ENCODE data around the gene CDC26. TPM values are rescaled to one million over a fixed set of nuclear protein-coding genes. Genes with fewer than 3 reads are reported as not detected.

CDC26 gene
- total and polyA plus RNA-seq, 10 of the 15 experiments (the other 5 are each of a cell fraction or from before 2014, with no cell fraction given): 28.2 to 156 (median 61.5) TPM

DNA sequence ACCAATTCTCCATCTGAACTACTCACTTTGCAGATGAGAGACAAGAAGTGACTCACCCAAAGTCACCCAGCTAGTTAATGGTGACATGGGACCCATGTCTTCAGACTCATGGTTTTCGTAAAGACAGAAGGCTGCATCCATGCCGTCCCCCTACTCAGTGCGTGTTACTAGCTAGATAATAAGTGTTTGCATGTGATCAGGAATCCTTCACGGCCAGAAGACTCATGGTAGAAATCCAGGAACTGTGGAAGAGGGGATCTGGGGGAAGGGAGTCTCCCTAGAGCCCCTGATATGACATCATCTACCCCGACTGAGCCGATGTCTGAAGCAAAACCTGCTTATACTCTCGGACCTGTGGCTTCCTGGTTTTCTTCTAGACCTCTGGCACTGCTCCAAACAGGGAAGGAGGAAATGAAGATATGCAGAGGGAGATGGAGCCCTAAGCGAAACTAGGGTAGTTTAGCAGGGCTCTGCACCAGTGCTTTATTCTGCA, 24.5 kb upstream of the CDC26 start:
- Histone ChIP-seq H3K9ac (ENCODE audit: control insufficient read depth, insufficient read depth, low read length) (no peak overlapping the region), H3K27ac (ENCODE audit: control insufficient read depth, insufficient read depth) (no peak overlapping the region), H3K27me3 (replicated peaks in 1 of 2; ENCODE audit: control insufficient read depth in 2 of 2, insufficient read depth in 2 of 2, low read length in 1 of 2) (no peaks in the 10 kb centered on the region; a peak in 1 of 4 replicates), H2AFZ (ENCODE audit: control insufficient read depth, low read depth, low read length) (no peak overlapping the region), H3K79me2 (ENCODE audit: control insufficient read depth, insufficient read depth, low read length) (no peaks in the 10 kb centered on the region), H4K20me1 (ENCODE audit: control insufficient read depth, insufficient read depth) (no peaks in the 10 kb centered on the region), H3K36me3 (ENCODE audit: control insufficient read depth in 2 of 2, insufficient read depth in 2 of 2, low read length in 1 of 2) (no peaks in the 10 kb centered on the region), H3K4me1 (ENCODE audit: control insufficient read depth, insufficient read depth, low read length) (no peaks in the 10 kb centered on the region), H3K4me2 (ENCODE audit: control insufficient read depth, insufficient read depth) (no peak overlapping the region), H3K4me3 (no peak overlapping the region), H3K9me3 (replicated peaks; ENCODE audit: control insufficient read depth, insufficient read depth, low read length) (no peaks in the 10 kb centered on the region)
- POLR2A ChIA-PET: no interaction called here
- RAD21 ChIA-PET (ENCODE audit: unreplicated experiment): no interaction called here
- CTCF ChIA-PET: interaction anchor here (1.1 kb wide), 2 partner anchors 12 to 107 kb away, joined by 3 read pairs; no protein-coding TSS in a partner anchor
- intact Hi-C loops (cut with micrococcal nuclease; ENCODE audit: unreplicated experiment) (no loop called here), in situ Hi-C loops (cut with MboI) (no loop called here)
- SMC1A ChIA-PET (ENCODE audit: uncharacterized antibody, unreplicated experiment): no interaction called here
- BruUV-seq (replicated peaks): no TSS peak
- ATAC-seq (no peak), FAIRE-seq (no peak), DNase-seq (ENCODE audit: low read depth, low spot score) (no peak)
- 60% methylated on average over 8 of the region's 8 CpGs for WGBS (ENCODE audit: insufficient coverage, insufficient replicate concordance, low lambda C conversion rate, missing lambda C conversion rate)
- no peak for TF ChIP-seq BRCA1 (IDR thresholded peaks at IDR 0.05; ENCODE audit: low read depth, low read length)
- TF ChIP-seq, protein P1, sequence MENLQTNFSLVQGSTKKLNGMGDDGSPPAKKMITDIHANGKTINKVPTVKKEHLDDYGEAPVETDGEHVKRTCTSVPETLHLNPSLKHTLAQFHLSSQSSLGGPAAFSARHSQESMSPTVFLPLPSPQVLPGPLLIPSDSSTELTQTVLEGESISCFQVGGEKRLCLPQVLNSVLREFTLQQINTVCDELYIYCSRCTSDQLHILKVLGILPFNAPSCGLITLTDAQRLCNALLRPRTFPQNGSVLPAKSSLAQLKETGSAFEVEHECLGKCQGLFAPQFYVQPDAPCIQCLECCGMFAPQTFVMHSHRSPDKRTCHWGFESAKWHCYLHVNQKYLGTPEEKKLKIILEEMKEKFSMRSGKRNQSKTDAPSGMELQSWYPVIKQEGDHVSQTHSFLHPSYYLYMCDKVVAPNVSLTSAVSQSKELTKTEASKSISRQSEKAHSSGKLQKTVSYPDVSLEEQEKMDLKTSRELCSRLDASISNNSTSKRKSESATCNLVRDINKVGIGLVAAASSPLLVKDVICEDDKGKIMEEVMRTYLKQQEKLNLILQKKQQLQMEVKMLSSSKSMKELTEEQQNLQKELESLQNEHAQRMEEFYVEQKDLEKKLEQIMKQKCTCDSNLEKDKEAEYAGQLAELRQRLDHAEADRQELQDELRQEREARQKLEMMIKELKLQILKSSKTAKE (IDR thresholded peaks at IDR 0.05; ENCODE audit: low read depth, poor library complexity, severe bottlenecking): no peak
- TF ChIP-seq, protein P2, sequence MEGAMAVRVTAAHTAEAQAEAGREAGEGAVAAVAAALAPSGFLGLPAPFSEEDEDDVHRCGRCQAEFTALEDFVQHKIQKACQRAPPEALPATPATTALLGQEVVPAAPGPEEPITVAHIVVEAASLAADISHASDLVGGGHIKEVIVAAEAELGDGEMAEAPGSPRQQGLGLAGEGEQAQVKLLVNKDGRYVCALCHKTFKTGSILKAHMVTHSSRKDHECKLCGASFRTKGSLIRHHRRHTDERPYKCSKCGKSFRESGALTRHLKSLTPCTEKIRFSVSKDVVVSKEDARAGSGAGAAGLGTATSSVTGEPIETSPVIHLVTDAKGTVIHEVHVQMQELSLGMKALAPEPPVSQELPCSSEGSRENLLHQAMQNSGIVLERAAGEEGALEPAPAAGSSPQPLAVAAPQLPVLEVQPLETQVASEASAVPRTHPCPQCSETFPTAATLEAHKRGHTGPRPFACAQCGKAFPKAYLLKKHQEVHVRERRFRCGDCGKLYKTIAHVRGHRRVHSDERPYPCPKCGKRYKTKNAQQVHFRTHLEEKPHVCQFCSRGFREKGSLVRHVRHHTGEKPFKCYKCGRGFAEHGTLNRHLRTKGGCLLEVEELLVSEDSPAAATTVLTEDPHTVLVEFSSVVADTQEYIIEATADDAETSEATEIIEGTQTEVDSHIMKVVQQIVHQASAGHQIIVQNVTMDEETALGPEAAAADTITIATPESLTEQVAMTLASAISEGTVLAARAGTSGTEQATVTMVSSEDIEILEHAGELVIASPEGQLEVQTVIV (IDR thresholded peaks at IDR 0.05; ENCODE audit: borderline replicate concordance, partially characterized antibody): no peak
- no peak for TF ChIP-seq CBX3 (IDR thresholded peaks at IDR 0.05; ENCODE audit: borderline replicate concordance, low read depth)
- TF ChIP-seq RAD21 (IDR thresholded peaks at IDR 0.05; ENCODE audit: insufficient read depth, low read depth, low read length): no peak
- TF ChIP-seq, protein P3, sequence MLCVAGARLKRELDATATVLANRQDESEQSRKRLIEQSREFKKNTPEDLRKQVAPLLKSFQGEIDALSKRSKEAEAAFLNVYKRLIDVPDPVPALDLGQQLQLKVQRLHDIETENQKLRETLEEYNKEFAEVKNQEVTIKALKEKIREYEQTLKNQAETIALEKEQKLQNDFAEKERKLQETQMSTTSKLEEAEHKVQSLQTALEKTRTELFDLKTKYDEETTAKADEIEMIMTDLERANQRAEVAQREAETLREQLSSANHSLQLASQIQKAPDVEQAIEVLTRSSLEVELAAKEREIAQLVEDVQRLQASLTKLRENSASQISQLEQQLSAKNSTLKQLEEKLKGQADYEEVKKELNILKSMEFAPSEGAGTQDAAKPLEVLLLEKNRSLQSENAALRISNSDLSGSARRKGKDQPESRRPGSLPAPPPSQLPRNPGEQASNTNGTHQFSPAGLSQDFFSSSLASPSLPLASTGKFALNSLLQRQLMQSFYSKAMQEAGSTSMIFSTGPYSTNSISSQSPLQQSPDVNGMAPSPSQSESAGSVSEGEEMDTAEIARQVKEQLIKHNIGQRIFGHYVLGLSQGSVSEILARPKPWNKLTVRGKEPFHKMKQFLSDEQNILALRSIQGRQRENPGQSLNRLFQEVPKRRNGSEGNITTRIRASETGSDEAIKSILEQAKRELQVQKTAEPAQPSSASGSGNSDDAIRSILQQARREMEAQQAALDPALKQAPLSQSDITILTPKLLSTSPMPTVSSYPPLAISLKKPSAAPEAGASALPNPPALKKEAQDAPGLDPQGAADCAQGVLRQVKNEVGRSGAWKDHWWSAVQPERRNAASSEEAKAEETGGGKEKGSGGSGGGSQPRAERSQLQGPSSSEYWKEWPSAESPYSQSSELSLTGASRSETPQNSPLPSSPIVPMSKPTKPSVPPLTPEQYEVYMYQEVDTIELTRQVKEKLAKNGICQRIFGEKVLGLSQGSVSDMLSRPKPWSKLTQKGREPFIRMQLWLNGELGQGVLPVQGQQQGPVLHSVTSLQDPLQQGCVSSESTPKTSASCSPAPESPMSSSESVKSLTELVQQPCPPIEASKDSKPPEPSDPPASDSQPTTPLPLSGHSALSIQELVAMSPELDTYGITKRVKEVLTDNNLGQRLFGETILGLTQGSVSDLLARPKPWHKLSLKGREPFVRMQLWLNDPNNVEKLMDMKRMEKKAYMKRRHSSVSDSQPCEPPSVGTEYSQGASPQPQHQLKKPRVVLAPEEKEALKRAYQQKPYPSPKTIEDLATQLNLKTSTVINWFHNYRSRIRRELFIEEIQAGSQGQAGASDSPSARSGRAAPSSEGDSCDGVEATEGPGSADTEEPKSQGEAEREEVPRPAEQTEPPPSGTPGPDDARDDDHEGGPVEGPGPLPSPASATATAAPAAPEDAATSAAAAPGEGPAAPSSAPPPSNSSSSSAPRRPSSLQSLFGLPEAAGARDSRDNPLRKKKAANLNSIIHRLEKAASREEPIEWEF (IDR thresholded peaks at IDR 0.05; ENCODE audit: insufficient replicate concordance, low read depth, low read length): no peak
- no peak for TF ChIP-seq NBN (IDR thresholded peaks at IDR 0.05)
- no peak for TF ChIP-seq KDM1A (IDR thresholded peaks at IDR 0.05; ENCODE audit: borderline replicate concordance)
- no peak for TF ChIP-seq FOXM1 (IDR thresholded peaks at IDR 0.05; ENCODE audit: low read depth, low read length)
- TF ChIP-seq CHD2 (IDR thresholded peaks at IDR 0.05; ENCODE audit: borderline replicate concordance, low read depth, low read length): no peak
- TF ChIP-seq, protein P4, sequence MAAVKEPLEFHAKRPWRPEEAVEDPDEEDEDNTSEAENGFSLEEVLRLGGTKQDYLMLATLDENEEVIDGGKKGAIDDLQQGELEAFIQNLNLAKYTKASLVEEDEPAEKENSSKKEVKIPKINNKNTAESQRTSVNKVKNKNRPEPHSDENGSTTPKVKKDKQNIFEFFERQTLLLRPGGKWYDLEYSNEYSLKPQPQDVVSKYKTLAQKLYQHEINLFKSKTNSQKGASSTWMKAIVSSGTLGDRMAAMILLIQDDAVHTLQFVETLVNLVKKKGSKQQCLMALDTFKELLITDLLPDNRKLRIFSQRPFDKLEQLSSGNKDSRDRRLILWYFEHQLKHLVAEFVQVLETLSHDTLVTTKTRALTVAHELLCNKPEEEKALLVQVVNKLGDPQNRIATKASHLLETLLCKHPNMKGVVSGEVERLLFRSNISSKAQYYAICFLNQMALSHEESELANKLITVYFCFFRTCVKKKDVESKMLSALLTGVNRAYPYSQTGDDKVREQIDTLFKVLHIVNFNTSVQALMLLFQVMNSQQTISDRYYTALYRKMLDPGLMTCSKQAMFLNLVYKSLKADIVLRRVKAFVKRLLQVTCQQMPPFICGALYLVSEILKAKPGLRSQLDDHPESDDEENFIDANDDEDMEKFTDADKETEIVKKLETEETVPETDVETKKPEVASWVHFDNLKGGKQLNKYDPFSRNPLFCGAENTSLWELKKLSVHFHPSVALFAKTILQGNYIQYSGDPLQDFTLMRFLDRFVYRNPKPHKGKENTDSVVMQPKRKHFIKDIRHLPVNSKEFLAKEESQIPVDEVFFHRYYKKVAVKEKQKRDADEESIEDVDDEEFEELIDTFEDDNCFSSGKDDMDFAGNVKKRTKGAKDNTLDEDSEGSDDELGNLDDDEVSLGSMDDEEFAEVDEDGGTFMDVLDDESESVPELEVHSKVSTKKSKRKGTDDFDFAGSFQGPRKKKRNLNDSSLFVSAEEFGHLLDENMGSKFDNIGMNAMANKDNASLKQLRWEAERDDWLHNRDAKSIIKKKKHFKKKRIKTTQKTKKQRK (IDR thresholded peaks at IDR 0.05; ENCODE audit: low read depth, low read length): no peak

Measured in GM12878 (cell line).